Ovary (tissue), 3 donors: ENCODE results near the gene VMP1.

Experiments
- CTCF ChIP-seq, 3 donors: fragments of 450-650 bp in 2 of 3; fragments of 200-600 bp in 1 of 3; IDR thresholded peaks; one replicate each; pipeline versions ENCODE4 v1.5.1 to v1.8.0; 2016 to 2022; ENCODE audit warnings: antibody characterized with exemption in 3 of 3, mild to moderate bottlenecking in 1 of 3
- EP300 ChIP-seq: sonication (generic); formaldehyde crosslinking; IDR thresholded peaks from one replicate; pipeline ENCODE4 v1.6.1; 2017; ENCODE audit warnings: antibody characterized with exemption
- POLR2A ChIP-seq: fragments of 450-650 bp; IDR thresholded peaks from one replicate; pipeline ENCODE4 v1.6.1; 2017; ENCODE audit warnings: antibody characterized with exemption, mild to moderate bottlenecking, moderate library complexity
- donor health status: DM: no; HTN: no; CAD: no.

GRCh38 chr17:59877965-59878364 is 170.5 kb downstream of the VMP1 start:
- no peak for TF ChIP-seq CTCF (IDR thresholded peaks at IDR 0.05)
- no peak for TF ChIP-seq POLR2A
- no peak for TF ChIP-seq EP300
